Mucosa of descending colon (tissue), 3 donors: ENCODE measurements around the gene BTN3A1. TPM values are rescaled to one million over a fixed set of nuclear protein-coding genes. Genes with fewer than 3 reads are reported as not detected.

Source experiments
- ATAC-seq: fragments of 200-7000 bp; cut with Tn5 transposase; one replicate; pipeline ENCODE4 v1.9.1; 2020; ENCODE audit warnings: mild to moderate bottlenecking, moderate library complexity
- DNase-seq, 3 donors: peaks; one replicate each; pipeline ENCODE4 v3.0.0-alpha.2; 2020
- H3K36me3 ChIP-seq: fragments of 200-600 bp; one replicate; pipeline ENCODE4 v1.8.0; 2021; ENCODE audit warnings: low read depth, mild to moderate bottlenecking
- H3K4me1 ChIP-seq: fragments of 200-600 bp; one replicate; pipeline ENCODE4 v1.8.0; 2021; ENCODE audit warnings: low read depth, mild to moderate bottlenecking
- H3K4me3 ChIP-seq: fragments of 200-600 bp; one replicate; pipeline ENCODE4 v1.8.0; 2021; ENCODE audit warnings: mild to moderate bottlenecking
- H3K9me3 ChIP-seq: fragments of 200-600 bp; one replicate; pipeline ENCODE4 v1.8.0; 2021; ENCODE audit warnings: mild to moderate bottlenecking
- intact Hi-C, 2 donors: fragments of 100-400 bp; cut with DNase I in 1 of 2; cut with micrococcal nuclease in 1 of 2; formaldehyde crosslinking; loops; one replicate each; pipeline versions ENCODE4 v1.11.0 to v1.11.1; 2022; cut with DNase I, micrococcal nuclease
- total RNA-seq, 3 donors: library from RNA; stranded (reverse); fragmentation: NEBNext Ultra II Directional in 2 of 3; extraction: Animal tissue kit (Norgen Biotek cat#: 25700) in 2 of 3; gene quantifications; one replicate each; pipeline versions ENCODE4 v1.2.1 to v1.2.4, GENCODE V29; 2021 to 2023
- TF ChIP-seq, protein P1 (sequence below): fragments of 200-600 bp; IDR thresholded peaks from one replicate; pipeline ENCODE4 v1.8.0; 2022; ENCODE audit warnings: antibody characterized with exemption, mild to moderate bottlenecking
- donor health status: DM: no; HTN: no; CAD: no; lungs with moderate emphysema.
- donor health status: DM: no; HTN: no; CAD: no.
- donor health status: DM: no; HTN: yes; CAD: no.

BTN3A1 gene
- total RNA-seq, 3 donors from 2014 or later, result 25.5 to 45.8 (median 34.4) TPM

- intact Hi-C loops, result no loop called here
- Histone ChIP-seq H3K36me3 (no peaks in the 10 kb centered on the region), H3K4me3 (no peak overlapping the region), H3K9me3 (no peaks in the 10 kb centered on the region), H3K4me1 (peaks cover 5% of the 10 kb centered on the region)
- TF ChIP-seq, protein P1, sequence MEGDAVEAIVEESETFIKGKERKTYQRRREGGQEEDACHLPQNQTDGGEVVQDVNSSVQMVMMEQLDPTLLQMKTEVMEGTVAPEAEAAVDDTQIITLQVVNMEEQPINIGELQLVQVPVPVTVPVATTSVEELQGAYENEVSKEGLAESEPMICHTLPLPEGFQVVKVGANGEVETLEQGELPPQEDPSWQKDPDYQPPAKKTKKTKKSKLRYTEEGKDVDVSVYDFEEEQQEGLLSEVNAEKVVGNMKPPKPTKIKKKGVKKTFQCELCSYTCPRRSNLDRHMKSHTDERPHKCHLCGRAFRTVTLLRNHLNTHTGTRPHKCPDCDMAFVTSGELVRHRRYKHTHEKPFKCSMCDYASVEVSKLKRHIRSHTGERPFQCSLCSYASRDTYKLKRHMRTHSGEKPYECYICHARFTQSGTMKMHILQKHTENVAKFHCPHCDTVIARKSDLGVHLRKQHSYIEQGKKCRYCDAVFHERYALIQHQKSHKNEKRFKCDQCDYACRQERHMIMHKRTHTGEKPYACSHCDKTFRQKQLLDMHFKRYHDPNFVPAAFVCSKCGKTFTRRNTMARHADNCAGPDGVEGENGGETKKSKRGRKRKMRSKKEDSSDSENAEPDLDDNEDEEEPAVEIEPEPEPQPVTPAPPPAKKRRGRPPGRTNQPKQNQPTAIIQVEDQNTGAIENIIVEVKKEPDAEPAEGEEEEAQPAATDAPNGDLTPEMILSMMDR, result no peak
- no peak for DNase-seq
- no peak for ATAC-seq
Measured at GRCh38 chr6:26447257-26447656, 45.2 kb downstream of the BTN3A1 start.

DNA sequence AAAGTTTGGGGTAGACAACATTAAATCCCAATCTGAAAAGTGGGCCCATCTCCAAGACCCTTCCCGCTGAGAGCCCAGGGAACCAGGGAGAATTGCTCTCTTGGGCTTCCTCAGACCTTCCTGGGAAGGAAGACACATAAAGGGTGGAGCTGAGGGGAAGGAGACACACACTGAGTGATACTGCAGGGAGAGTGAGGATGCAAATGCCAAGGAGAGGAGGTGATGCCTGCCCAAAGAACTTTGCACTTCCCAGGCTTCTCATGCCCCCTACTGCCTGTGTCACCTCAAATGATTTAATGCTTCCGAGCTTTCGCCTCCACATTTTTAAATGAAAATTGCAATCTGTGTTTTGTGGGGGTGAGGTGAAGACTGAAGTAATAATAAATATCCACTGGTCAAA lies 48.2 kb downstream of the BTN3A1 start:
- intact Hi-C loops, result no loop called here
- Histone ChIP-seq H3K9me3 (no peaks in the 10 kb centered on the region), H3K4me3 (no peak overlapping the region), H3K4me1 (peaks cover 5% of the 10 kb centered on the region), H3K36me3 (no peaks in the 10 kb centered on the region)
- TF ChIP-seq, protein P1, result no peak
- DNase-seq (no peak), ATAC-seq (no peak)

GRCh38 chr6:26452631-26453235 lies 50.7 kb downstream of the BTN3A1 start:
- no peak for ATAC-seq

DNA sequence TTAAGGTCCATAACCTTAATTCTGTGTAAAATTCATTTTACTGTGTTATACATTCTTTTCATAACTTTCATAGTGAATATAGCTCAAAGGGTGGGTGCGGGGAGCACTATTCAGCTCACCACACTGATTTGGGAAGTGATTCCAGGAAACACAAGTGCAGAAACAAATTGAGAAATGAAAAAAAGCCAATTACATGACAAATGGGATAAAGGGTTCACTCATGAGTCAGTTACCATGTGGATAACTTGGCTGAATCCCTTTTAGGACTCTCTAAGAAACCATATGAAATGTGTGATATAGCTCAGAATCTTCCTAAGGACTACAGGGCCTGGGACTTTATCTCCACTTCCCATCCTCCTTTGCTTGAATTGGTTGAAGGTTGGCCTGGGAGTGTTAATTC lies 52.6 kb downstream of the BTN3A1 start:
- Histone ChIP-seq H3K9me3 (no peaks in the 10 kb centered on the region), H3K4me3 (no peak overlapping the region), H3K36me3 (no peaks in the 10 kb centered on the region), H3K4me1 (peaks cover 9% of the 10 kb centered on the region)
- no peak for DNase-seq
- no peak for ATAC-seq
- TF ChIP-seq, protein P1, result no peak
- intact Hi-C loops, result no loop called here

More at GRCh38 chr6:26452631-26453235, 50.7 kb downstream of the BTN3A1 start:
- H3K4me1 ChIP-seq, result peaks cover 6% of the 10 kb centered on the region
- no peak overlapping the region for H3K4me3 ChIP-seq
- intact Hi-C loops, result no loop called here
- H3K9me3 ChIP-seq, result no peaks in the 10 kb centered on the region
- no peaks in the 10 kb centered on the region for H3K36me3 ChIP-seq
- DNase-seq, result no peak
- TF ChIP-seq, protein P1, result no peak

- Histone ChIP-seq H3K4me1 (peaks cover 18% of the 10 kb centered on the region), H3K4me3 (no peak overlapping the region), H3K36me3 (no peaks in the 10 kb centered on the region), H3K9me3 (no peaks in the 10 kb centered on the region)
- DNase-seq (no peak), ATAC-seq (no peak)
- TF ChIP-seq, protein P1, result no peak
- intact Hi-C loops, result no loop called here
Measured at GRCh38 chr6:26455357-26455970, 53.4 kb downstream of the BTN3A1 start.
